COLO668 (cell line): ENCODE results near the gene AMER2.

Source experiments
- DNase-seq: peaks from one replicate; lab custom pipeline; 2025; ENCODE audit not compliant: unreplicated experiment; lab: John Stamatoyannopoulos, UW

Gene AMER2

DNA sequence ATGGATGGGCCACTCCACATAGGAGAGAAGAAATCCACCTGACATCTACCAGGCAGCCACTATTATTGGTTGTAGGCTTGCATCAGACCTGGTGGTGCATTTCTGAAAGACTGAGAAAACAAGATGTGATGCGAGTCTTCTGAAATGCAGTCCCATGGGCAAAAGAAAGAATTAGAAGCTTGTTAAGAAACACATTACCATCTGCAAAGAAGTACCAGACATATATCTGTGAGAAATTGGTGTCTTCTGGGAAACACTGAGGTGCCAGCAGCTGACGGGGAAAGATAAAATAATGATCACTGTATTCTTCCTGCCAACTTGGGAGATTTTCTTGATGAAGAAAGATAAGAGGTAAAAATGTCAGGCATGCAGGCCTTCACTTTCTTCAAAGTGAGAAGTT, 14.4 kb downstream of the AMER2 start:
- DNase-seq, result no peak

DNA sequence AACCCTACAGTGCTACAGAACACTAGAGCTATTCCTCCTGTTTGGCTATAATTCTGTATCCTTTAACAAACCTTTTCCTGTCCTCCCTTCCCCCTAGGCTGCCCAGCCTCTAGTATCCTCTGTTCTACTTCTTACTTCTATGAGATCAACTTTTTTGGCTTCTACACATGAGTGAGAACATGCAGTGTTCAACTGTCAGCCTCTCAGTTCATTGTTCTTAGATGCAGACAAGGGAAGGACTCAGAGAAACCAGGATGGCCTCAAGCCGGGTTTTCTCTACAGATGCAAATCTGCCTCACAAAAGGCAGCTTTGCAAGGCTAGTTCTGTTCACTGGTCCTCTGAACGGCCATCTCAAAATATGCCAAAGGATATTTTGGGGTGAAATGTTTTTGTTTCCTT, 18.4 kb downstream of the AMER2 start:
- no peak for DNase-seq

DNA sequence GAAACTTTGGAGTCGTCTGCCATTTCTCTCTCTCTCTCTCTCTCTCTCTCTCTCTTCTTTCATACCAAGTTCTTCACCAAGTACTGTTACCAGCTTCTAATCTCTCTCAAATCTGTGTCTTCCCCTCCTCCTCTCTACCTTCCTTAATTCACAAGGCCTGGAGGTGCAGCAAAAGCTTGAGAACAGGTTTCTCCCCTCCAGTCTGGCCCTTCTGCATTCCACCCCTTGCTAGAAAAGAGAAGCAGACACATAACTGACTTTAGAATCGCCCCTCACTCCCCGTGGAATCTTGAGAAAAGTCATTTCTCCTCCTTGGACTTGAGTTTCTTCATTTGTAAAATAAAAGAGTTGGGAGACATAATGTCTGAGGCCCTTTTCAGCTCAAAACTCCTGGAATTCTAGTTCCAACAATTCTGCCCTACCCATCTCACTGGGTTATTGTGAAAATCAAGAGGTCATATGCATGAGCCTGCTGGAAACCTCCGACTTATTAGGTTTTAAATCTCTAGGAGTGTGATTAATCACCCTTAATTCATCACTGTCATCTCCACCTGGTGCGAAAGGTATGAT, 20.4 kb downstream of the AMER2 start:
- DNase-seq, result no peak

DNA sequence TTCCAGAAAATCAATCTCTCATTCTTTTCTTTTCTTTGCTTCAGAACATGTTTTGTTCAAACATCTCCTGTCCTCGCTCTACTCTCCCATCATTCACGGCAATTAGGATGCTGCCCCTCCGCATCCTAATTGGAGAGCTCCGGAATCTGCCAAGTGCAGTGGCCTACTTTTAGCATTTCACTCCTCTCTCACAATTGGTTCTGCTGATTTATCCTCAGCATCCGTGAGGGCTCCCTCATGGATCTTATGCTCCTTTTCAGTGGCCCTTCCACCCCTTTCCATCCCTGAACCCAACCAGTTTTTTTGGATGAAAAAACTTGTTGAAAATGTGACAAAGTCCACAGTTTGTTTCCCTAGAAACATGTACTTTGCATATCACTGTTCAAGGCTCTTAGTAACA, 22.4 kb downstream of the AMER2 start:
- no peak for DNase-seq

DNA sequence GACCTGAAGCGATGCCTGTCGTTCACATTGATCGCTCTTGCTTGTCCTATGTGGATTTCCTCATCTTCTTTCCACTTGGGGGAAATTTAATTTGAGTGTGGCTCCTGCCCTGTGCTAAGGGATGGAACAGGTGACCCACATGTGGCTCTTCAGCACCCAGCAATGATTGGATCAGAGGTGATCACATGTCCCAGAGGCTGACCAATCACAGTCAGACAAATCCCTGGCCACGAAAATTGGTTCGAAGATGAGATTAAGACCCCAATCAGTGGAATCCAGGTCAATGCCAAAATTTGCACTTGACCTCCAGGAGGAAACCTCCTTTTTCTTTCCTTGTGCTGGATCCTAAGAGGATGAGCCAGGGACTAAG, 23.7 kb downstream of the AMER2 start:
- no peak for DNase-seq

DNA sequence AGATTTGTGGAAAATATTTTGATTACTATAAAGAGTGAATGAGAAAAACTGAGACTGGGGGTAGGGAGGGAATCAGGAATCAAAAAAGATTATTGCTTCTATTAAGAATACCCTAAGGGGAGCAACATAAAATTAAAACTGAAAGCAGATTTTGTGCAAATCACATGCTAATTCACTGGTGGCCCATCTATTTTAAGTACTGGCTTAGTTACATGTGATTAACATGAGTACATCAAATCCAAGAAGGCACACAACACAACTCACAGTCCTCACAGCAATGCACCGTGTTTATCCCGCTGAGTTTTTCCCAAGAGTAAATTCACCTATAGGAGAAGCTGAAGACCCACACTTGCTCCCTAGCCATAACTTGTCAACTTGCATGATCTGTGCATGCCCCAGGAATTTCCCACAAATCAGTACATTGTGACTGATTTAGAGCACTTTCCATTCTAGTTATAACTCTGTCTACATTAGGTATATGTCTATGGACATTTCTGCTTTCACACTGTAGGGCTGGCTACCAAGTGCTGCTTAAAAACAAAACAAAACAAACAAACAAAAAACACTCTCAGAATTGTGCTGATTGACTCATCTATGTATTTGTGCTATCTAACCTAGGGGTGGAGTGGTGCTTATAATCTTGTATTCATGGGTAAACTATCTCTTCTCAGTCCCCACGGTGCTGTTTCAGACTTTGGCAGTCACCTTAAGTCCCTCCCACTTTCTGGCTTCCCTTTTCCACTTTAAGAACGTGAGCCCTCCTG, 24.3 kb downstream of the AMER2 start:
- no peak for DNase-seq

DNA sequence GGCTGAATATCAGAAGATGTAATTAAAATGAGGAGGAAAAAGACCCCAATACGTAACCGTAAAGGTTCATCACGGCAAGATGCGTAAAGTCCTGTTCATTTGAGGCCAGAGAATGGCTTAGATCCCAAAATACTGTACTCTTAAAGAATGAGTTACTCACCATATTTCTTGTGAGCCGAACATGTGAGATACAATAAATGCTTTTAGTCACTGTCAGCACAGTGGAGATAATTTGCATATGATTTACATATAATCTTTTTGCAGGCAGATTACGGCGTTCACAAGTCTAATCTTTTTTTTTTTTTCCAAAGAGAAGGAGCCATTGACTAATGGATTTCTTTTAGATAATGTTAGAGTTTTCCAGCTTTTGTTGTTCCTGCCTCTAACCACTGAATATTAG, 28.4 kb downstream of the AMER2 start:
- no peak for DNase-seq

DNA sequence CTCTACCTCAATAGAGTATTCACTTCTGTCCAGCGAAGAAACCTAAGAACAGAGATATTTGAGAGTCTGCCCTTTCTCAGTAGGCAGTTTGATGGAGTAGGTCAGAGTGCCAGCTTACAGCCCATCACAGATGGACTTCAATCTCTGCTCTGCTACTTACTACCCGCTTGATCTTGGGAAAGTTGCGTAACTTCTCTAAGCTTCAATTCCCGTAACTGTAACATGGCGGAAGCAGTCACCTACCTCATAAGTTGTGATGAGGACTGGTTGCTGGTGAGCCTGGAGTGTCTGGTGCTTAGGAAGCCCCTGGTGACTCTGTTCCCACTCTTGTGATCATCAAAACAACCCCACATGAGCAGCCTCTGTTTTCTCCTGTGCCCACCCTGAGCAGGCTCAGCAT, 31.0 kb downstream of the AMER2 start:
- no peak for DNase-seq

DNA sequence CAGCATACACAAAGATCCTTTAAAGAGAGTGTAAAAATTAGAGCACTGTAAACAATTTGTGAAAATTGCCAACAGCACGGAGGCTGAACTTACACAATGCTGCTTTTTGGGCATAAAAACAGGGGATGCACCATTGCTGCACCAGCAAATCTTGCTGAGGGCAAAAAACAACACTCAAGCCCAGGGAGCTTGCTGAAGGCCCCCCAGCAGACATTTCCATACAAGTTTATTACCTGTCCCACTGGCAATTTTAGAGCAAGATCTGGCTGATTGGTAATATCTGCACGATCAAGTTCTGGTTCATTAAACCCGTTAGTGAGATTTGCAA, 34.3 kb downstream of the AMER2 start:
- no peak for DNase-seq

DNA sequence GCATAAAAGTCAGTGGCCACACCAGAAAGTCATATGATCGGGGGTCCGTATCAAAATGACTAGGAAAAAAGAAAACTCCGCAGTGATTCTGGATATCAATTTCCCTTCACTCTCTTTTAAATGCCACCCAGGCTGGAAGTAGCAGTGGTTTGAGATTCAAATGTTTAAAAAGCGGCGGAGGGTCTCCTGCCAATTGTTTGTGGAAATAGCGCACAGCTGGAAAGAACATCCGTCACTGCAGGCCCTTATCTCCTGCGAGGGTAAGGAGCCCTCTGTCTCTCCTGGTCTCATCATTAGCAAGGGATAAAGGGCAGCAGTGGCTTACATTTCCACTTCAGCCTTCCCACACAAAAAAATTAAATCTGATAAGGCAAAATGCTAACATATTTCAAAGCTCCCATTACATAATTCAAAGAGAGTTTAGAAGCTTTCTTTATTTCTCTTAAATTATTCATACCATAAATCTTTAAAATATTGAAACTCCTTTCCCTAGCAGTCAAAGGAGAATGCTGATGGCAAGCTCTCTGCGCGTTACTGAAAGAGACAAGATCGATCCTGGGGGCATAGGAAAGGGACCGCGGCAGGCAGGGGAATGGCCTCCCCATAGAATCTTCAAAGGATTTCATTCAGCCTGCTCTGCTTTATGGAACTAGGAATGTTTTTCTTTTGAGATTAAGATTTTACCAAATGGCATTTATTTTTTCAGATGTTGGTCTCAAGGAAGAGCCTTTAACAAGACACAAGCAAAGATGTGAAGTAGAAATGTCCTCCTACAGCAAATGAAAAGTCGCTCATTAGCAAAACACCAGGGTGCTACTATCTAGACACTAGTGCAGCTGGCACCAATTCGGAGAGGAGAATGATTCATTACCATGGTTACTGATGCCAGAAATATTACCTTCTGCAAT, 35.0 kb downstream of the AMER2 start:
- no peak for DNase-seq

DNA sequence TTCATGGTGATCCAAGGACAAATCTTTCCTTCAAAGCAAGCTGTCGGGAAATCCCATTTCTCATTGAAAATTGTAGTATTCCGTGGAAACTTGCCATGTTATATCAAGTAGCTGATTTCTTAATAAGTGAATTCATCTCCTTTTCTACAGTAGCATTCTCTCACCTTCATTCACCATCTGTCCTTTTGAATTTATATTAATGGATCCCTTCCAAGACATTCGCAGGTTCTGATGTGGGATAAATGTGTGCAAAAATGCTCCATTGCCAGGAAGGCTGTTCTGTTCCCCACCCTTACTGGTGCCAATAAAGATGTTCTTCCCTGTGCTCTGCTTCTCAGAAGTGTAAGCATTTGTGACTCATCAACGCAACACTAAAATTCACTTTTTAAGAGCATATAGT, 36.2 kb downstream of the AMER2 start:
- no peak for DNase-seq

DNA sequence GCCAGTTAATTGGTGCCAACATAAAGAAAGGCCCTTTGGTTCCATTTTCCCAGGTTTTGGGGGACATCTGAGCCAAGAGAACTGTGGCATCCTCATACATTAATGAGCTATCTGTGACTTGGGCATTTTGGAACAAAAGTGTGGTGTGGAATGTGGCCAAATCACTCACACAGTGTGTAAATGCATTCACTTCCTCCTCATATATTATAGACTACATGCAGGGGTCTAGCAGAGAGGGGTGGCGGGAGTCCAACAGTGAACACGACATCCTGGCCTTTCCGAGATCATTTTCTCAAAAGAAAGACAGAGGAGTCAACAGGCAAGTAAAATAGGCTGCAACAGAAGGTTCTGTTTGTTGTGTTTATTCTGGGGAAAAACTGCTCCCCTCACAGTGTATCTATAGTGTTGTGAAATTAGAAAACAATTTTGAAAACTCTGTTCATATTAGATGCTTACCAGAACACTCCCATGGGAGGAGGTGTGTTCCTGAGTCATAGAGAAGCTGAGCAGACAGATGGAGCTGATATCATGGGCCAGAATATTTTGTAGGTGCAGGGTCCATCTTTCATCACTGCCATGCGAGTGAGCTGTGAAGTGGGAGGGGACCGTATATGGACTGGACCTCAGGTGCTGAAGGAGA, 39.2 kb downstream of the AMER2 start:
- no peak for DNase-seq

DNA sequence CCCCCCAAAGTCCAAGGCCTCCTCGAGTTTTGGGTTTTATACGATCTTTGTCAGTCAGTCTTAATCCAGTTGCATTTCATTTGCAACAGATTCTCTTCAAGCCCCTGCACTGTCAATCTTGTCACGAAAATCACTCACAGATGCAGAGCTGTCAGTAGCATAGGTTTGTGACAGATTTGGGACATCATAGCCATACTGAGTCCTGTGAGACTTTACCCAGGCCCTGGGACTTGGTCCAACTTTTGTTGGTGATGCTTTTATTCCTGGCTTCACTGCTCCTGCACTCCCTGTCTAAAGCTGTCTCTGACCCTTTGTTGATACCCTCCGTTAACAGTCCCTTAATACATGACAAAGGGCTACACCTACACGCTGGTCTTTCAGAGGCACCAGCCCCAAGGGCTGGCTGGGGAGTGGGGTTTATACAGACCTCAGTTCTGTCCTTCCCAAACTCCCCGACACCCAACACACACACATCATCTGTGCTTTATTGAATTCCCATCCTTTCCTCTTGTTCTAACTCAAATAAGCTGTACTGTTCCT, 40.1 kb downstream of the AMER2 start:
- no peak for DNase-seq

DNA sequence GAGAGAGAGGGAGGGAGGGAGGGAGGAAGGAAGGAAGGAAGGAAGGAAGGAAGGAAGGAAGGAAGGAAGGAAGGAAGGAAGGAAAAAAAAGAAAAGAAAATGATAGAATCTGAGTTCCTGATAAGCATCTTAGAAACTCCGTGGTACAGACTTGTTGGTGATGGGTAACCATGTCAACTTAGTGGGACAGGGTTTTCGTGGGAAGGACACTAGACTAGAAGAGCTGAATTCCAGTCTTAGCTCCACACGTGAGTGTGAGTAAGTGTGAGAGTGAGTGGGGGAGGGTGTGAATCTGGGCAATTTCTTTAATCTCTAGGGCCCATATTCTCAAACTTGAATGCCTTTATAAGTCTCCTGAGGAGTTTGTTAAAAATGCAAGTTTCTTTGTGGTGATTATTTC, 41.1 kb downstream of the AMER2 start:
- DNase-seq, result no peak

DNA sequence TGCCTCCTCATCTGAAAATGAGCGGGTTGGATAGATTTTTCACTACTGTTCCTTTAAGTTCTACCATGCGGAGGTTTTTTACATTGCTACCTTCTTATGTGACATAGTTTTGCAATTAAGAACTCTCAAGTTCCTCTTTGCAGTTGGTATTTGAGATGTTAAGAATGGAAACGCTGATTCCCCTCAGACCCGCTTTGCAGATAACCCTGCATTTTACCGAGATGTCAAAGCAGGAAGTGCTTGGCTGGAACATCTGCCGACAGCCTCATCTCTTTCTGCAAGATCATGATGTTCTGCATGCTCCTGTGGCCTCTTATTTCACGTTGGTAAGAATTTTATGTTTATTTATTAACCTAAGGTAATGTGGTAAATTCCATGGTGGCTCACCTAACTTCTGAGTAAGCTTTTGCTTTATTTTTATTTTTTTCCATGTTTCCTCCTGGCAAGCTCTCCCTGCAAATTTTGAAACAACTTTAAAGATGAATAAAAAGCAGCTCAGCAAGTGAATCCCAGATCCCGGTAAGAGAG, 53.6 kb downstream of the AMER2 start:
- no peak for DNase-seq

DNA sequence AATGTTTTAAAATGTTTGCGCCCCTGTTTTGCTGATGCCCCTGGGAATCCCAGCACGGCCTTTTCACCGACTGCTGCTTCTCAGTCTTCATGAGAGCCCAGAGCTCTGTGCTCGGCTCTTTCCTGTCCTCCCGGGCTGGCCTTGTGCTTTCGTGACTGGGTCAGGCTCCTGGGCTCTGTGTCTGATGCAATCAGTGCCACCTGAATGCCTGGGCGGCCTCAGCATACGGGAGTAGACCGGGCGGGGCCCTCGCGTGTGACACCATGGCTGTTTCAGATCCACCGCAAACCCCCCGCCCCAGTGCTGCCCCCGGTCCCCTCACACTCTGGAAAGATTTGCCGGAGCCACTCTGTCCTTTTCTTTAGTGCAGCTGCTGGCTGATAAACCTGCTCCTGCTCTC, 54.8 kb downstream of the AMER2 start:
- no peak for DNase-seq

DNA sequence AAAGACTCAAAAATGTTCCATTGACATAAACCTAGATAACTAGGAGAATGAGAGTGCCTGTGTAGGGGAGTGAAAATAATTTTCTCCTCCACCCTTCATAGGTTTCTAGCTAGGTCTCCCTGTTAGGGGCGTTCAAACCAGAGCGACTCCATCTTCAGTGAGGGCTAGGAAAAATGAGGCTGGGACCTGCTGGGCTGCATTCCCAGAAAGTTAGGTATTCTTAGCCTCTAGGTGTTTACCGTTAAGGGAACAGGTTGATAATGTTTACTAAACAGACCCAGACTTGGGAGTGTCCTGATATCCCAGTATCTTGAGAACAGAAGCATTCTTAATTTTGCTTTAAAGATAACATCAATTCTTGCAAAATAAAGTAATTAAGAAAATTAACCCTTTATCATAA, 56.0 kb downstream of the AMER2 start:
- DNase-seq, result no peak

DNA sequence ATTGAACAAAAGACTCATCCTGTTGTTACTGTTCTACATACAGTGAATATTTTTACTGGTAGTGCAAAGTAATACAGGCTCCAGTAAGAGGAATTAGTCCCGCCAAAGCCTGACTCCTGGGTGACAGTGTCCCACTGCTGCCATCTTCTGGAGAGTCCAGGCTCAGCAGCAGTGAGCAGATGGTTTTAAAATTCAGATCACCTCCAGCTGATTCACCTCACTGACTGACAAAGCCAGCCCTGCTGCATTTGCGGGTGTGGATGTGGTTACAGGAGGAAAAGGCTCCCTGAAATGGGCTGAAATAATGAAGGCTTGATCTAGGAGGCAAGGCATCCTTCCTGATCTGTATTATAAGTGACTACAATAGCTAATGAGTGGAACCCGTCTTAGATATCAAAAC, 57.9 kb downstream of the AMER2 start:
- DNase-seq, result peak; percentile 82

DNA sequence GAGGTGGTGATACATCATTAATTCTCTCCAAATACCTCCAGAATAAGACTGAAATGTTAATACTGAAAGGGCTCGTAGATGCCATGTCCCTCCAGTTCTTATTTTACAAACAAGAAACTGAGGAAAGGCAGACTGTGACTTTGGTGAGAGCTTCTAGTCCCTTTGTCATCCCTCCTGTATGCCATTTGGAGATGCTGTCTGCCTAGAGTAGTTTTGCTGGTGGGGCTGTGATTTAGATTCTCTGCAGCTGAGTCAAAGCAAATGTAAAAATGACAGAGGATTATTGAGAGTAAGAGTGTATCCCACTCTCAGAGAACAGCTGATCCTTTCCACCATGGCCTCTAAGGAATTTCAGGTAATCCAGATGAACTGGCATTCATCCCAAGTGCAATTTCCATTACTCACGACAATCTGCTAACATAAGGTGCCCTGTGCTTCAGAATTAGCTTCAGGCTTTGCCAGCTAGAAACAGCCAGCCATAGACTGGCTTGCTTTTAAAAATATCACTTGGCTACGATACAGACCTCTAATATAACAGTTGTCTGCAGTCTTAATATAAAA, 59.3 kb downstream of the AMER2 start:
- DNase-seq, result no peak
